ENCODE data around the gene UBE2D2. TPM values are rescaled to one million over a fixed set of nuclear protein-coding genes. Genes with fewer than 3 reads are reported as not detected.
A peak's percentile ranks its signal among the peaks of the same experiment; 100 is the strongest.

Gene UBE2D2
- total and polyA plus RNA-seq, 2 of the 4 experiments (the other 2 are of a cell fraction) = 26.9 to 35.7 TPM

GRCh38 chr5:139641116-139642080 is 80.3 kb downstream of the UBE2D2 start:
- no peak overlapping the region for H3K4ac ChIP-seq (ENCODE audit: low read depth, low read length)
- in situ Hi-C loops (cut with MboI; ENCODE audit: low sequenced_read_pairs) = loop anchor here (25.0 kb wide), 1 partner anchor 471 kb away; the partner anchor contains the start of gene PURA
- H2AFZ ChIP-seq (replicated peaks; ENCODE audit: low read length, poor library complexity) = no peak overlapping the region
- no peaks in the 10 kb centered on the region for H3K36me3 ChIP-seq (ENCODE audit: control insufficient read depth, insufficient read depth, low read length)
- H3K9ac ChIP-seq (ENCODE audit: low read depth, low read length) = no peak overlapping the region
- POLR2A ChIA-PET (ENCODE audit: unreplicated experiment) = no interaction called here
- DNase-seq = no peak
- H3K4me2 ChIP-seq (ENCODE audit: low read depth, low read length) = no peak overlapping the region
- H2BK5ac ChIP-seq (ENCODE audit: low read depth, low read length, poor library complexity, severe bottlenecking) = no peak overlapping the region
- peaks cover 13% of the 10 kb centered on the region for H3K9me1 ChIP-seq (ENCODE audit: insufficient read depth, low read length)
- BruUV-seq (replicated peaks) = no TSS peak
- intact Hi-C loops (cut with micrococcal nuclease) = no loop called here
- H3K18ac ChIP-seq (ENCODE audit: low read depth, low read length) = no peak overlapping the region
- WGBS, 2 experiments (ENCODE audit: extremely low coverage in 2 of 2, insufficient read length in 1 of 2) = 80% methylated on average over 2 of the region's 6 CpGs; no CpG with 5 or more reads in 1 of the 2 experiments
- no peak for ATAC-seq (ENCODE audit: low read depth)
- no peak overlapping the region for H3K4me3 ChIP-seq (ENCODE audit: insufficient read depth, low read depth, low read length)
- H3K14ac ChIP-seq (replicated peaks; ENCODE audit: low read depth, low read length) = no peak overlapping the region
- H3K4me1 ChIP-seq (ENCODE audit: control insufficient read depth, insufficient read depth, low read length) = peaks cover 17% of the 10 kb centered on the region
- no peak overlapping the region for H2BK15ac ChIP-seq (ENCODE audit: low read depth, low read length)
- H3K23ac ChIP-seq (ENCODE audit: low read depth, low read length) = peak overlapping the region; percentile 31; the same call in 1 of the 2 replicates
- TF ChIP-seq SMC3 (IDR thresholded peaks at IDR 0.05; ENCODE audit: low read depth, low read length) (no peak), MAZ (IDR thresholded peaks at IDR 0.05; ENCODE audit: borderline replicate concordance, low read depth, low read length) (no peak), RAD21 (IDR thresholded peaks at IDR 0.05; ENCODE audit: low read length) (no peak), CHD1 (IDR thresholded peaks at IDR 0.05; ENCODE audit: low read depth, low read length) (no peak), RCOR1 (IDR thresholded peaks at IDR 0.05; ENCODE audit: insufficient replicate concordance, low read length) (no peak), BHLHE40 (IDR thresholded peaks at IDR 0.05; ENCODE audit: low read depth, low read length) (no peak), CEBPB (IDR thresholded peaks at IDR 0.05; ENCODE audit: low read depth, low read length) (no peak), MXI1 (IDR thresholded peaks at IDR 0.05; ENCODE audit: borderline replicate concordance, low read depth, low read length) (no peak)
- H2BK20ac ChIP-seq (ENCODE audit: low read depth, low read length) = no peak overlapping the region
- peak overlapping the region; percentile 31 for H2AK9ac ChIP-seq (replicated peaks; ENCODE audit: low read depth, low read length, poor library complexity)
- peaks cover 4 to 12% of the 10 kb centered on the region in 2 experiments; a peak in 3 of 4 replicates for H3K79me1 ChIP-seq (ENCODE audit: low read depth in 1 of 2, low read length in 2 of 2)
- no peak overlapping the region for H4K8ac ChIP-seq (ENCODE audit: low read depth in 2 of 2, low read length in 2 of 2)
- no peak overlapping the region for H3K56ac ChIP-seq (ENCODE audit: extremely low read depth, insufficient read depth, low read length)
- CTCF ChIA-PET = interaction anchor here (0.7 kb wide), 1 partner anchor 134 kb away, joined by 4 read pairs; no protein-coding TSS in a partner anchor
- H3K9me3 ChIP-seq (ENCODE audit: control insufficient read depth, insufficient read depth, low read length) = no peaks in the 10 kb centered on the region
- dilution Hi-C loops (cut with HindIII; ENCODE audit: low sequenced_read_pairs, unreplicated experiment) = loop anchor here (25.0 kb wide), 1 partner anchor 121 kb away; no protein-coding TSS in a partner anchor
- no peak overlapping the region for H4K91ac ChIP-seq (ENCODE audit: insufficient read depth, low read depth, low read length)
- no peak overlapping the region for H2AK5ac ChIP-seq (ENCODE audit: low read depth, low read length)
- H4K20me1 ChIP-seq (ENCODE audit: insufficient read depth, low read length) = no peaks in the 10 kb centered on the region
- H4K5ac ChIP-seq (ENCODE audit: low read depth, low read length) = no peak overlapping the region
- H2BK120ac ChIP-seq (ENCODE audit: low read depth, low read length) = no peak overlapping the region
- H3K27ac ChIP-seq (ENCODE audit: insufficient read depth, low read length) = no peak overlapping the region
- H3K27me3 ChIP-seq (ENCODE audit: control insufficient read depth, insufficient read depth, low read length) = peaks cover 2% of the 10 kb centered on the region; the same call in 1 of the 2 replicates
